SK-N-SH treated with all-trans-retinoic acid at 6 μM for 48 hours (cell line): Measurements from ENCODE around the gene SLC22A12.

Experiments
- BACH2 ChIP-seq: fragments of 250-450 bp; sonication (Bioruptor Pico); IDR thresholded peaks from 2 replicates; pipeline ENCODE4 v1.9.0; 2021; ENCODE audit warnings: mild to moderate bottlenecking, borderline replicate concordance
- ESRRG ChIP-seq: fragments of 250-450 bp; sonication (Bioruptor Pico); IDR thresholded peaks from 2 replicates; pipeline ENCODE4 v1.6.1; 2021; ENCODE audit warnings: mild to moderate bottlenecking
- ISL1 ChIP-seq: fragments of 250-450 bp; sonication (Bioruptor Pico); IDR thresholded peaks from 2 replicates; pipeline ENCODE4 v2.1.2; 2022; ENCODE audit warnings: mild to moderate bottlenecking, moderate library complexity
- PPARA ChIP-seq: fragments of 250-450 bp; sonication (Bioruptor Pico); IDR thresholded peaks from 2 replicates; pipeline ENCODE4 v1.5.0; 2020; ENCODE audit warnings: mild to moderate bottlenecking, borderline replicate concordance
- RARB ChIP-seq: fragments of 250-450 bp; sonication (Bioruptor Pico); IDR thresholded peaks from 2 replicates; pipeline ENCODE4 v1.8.0; 2021; ENCODE audit warnings: mild to moderate bottlenecking, moderate library complexity
- SNAI2 ChIP-seq: fragments of 250-450 bp; sonication (Bioruptor Pico); IDR thresholded peaks from 2 replicates; pipeline ENCODE4 v1.5.0; 2020; ENCODE audit warnings: mild to moderate bottlenecking, moderate library complexity
- TOX ChIP-seq: fragments of 250-450 bp; sonication (Bioruptor Pico); IDR thresholded peaks from 2 replicates; pipeline ENCODE4 v1.8.0; 2021; ENCODE audit warnings: mild to moderate bottlenecking, moderate library complexity, borderline replicate concordance
- ZFP30 ChIP-seq: fragments of 450-650 bp; formaldehyde crosslinking; IDR thresholded peaks from 2 replicates; pipeline ENCODE4 v1.5.0; 2022; ENCODE audit warnings: mild to moderate bottlenecking, moderate library complexity
- ZNF70 ChIP-seq: fragments of 450-650 bp; formaldehyde crosslinking; IDR thresholded peaks from 2 replicates; pipeline ENCODE4 v1.5.0; 2020; ENCODE audit warnings: mild to moderate bottlenecking, moderate library complexity
- ZNF8 ChIP-seq: fragments of 450-650 bp; formaldehyde crosslinking; IDR thresholded peaks from 2 replicates; pipeline ENCODE4 v1.5.0; 2020; ENCODE audit warnings: mild to moderate bottlenecking, moderate library complexity
- TF ChIP-seq, protein P1 (sequence below): fragments of 250-450 bp; sonication (Bioruptor Pico); IDR thresholded peaks from 2 replicates; pipeline ENCODE4 v1.8.0; 2020; ENCODE audit warnings: mild to moderate bottlenecking, moderate library complexity, borderline replicate concordance
- TF ChIP-seq, protein P2 (sequence below): fragments of 250-450 bp; sonication (Bioruptor Pico); IDR thresholded peaks from 2 replicates; pipeline ENCODE4 v1.8.0; 2021; ENCODE audit warnings: low read depth, mild to moderate bottlenecking, moderate library complexity, borderline replicate concordance
- TF ChIP-seq, protein P3 (sequence below): fragments of 250-450 bp; sonication (Bioruptor Pico); IDR thresholded peaks from 2 replicates; pipeline ENCODE4 v1.5.1; 2020; ENCODE audit warnings: low read depth, mild to moderate bottlenecking, moderate library complexity
- TF ChIP-seq, protein P4 (sequence below): fragments of 250-450 bp; sonication (Bioruptor Pico); IDR thresholded peaks from 2 replicates; pipeline ENCODE4 v1.5.1; 2021; ENCODE audit warnings: mild to moderate bottlenecking, moderate library complexity

DNA sequence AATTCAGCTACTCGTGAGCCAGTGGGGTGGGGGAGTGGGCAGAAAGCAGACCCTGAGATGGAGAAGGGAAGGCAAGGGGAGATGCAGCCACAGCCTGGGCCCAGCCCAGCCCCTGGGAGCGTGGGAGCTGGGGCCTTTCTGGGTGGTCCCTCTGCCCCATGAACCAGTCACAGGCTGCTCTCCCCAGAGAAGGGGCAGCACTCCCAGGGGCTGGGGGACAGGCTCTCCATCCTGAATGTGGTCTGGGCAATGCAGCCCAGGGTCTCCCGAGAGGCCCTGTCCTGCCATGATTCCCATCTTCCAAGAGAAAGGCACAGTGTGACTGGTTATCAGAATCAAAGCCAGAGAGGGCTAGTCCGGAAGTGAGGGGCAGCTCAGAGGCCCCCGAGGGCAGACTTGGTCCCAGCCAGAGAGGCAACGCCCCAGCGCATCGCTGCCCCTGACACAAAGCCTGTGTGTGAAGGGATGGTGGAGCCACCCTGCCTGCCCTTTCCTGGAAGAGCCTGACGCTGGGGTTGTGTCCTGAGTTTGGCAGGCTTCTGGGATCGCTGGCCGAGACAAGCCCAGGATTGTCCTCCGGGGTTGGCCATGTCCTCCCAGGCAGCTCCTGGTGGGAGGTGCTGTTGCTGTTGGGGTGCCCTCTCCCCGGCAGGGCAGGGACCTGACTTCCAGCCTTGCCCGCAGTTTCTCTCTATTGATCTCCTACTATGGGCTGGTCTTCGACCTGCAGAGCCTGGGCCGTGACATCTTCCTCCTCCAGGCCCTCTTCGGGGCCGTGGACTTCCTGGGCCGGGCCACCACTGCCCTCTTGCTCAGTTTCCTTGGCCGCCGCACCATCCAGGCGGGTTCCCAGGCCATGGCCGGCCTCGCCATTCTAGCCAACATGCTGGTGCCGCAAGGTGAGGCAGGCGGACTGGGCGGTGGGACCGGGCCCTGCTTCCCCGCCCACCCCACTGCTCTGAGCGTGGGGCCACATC is 23.8 kb upstream of the SLC22A12 start:
- no peak for TF ChIP-seq ZNF8 (CRISPR knock-in tag)
- TF ChIP-seq, protein P1, sequence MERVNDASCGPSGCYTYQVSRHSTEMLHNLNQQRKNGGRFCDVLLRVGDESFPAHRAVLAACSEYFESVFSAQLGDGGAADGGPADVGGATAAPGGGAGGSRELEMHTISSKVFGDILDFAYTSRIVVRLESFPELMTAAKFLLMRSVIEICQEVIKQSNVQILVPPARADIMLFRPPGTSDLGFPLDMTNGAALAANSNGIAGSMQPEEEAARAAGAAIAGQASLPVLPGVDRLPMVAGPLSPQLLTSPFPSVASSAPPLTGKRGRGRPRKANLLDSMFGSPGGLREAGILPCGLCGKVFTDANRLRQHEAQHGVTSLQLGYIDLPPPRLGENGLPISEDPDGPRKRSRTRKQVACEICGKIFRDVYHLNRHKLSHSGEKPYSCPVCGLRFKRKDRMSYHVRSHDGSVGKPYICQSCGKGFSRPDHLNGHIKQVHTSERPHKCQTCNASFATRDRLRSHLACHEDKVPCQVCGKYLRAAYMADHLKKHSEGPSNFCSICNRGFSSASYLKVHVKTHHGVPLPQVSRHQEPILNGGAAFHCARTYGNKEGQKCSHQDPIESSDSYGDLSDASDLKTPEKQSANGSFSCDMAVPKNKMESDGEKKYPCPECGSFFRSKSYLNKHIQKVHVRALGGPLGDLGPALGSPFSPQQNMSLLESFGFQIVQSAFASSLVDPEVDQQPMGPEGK (CRISPR knock-in tag): no peak
- no peak for TF ChIP-seq PPARA
- TF ChIP-seq ZFP30 (CRISPR knock-in tag): no peak
- TF ChIP-seq, protein P2, sequence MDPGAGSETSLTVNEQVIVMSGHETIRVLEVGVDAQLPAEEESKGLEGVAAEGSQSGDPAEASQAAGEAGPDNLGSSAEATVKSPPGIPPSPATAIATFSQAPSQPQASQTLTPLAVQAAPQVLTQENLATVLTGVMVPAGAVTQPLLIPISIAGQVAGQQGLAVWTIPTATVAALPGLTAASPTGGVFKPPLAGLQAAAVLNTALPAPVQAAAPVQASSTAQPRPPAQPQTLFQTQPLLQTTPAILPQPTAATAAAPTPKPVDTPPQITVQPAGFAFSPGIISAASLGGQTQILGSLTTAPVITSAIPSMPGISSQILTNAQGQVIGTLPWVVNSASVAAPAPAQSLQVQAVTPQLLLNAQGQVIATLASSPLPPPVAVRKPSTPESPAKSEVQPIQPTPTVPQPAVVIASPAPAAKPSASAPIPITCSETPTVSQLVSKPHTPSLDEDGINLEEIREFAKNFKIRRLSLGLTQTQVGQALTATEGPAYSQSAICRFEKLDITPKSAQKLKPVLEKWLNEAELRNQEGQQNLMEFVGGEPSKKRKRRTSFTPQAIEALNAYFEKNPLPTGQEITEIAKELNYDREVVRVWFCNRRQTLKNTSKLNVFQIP (CRISPR knock-in tag): no peak
- TF ChIP-seq, protein P3, sequence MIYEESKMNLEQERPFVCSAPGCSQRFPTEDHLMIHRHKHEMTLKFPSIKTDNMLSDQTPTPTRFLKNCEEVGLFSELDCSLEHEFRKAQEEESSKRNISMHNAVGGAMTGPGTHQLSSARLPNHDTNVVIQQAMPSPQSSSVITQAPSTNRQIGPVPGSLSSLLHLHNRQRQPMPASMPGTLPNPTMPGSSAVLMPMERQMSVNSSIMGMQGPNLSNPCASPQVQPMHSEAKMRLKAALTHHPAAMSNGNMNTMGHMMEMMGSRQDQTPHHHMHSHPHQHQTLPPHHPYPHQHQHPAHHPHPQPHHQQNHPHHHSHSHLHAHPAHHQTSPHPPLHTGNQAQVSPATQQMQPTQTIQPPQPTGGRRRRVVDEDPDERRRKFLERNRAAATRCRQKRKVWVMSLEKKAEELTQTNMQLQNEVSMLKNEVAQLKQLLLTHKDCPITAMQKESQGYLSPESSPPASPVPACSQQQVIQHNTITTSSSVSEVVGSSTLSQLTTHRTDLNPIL (CRISPR knock-in tag): no peak
- TF ChIP-seq RARB (CRISPR knock-in tag): no peak
- TF ChIP-seq, protein P4, sequence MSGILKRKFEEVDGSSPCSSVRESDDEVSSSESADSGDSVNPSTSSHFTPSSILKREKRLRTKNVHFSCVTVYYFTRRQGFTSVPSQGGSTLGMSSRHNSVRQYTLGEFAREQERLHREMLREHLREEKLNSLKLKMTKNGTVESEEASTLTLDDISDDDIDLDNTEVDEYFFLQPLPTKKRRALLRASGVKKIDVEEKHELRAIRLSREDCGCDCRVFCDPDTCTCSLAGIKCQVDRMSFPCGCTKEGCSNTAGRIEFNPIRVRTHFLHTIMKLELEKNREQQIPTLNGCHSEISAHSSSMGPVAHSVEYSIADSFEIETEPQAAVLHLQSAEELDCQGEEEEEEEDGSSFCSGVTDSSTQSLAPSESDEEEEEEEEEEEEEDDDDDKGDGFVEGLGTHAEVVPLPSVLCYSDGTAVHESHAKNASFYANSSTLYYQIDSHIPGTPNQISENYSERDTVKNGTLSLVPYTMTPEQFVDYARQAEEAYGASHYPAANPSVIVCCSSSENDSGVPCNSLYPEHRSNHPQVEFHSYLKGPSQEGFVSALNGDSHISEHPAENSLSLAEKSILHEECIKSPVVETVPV (CRISPR knock-in tag): no peak
- TF ChIP-seq ESRRG (CRISPR knock-in tag): no peak
- TF ChIP-seq TOX (CRISPR knock-in tag): no peak
- no peak for TF ChIP-seq ZNF70
- no peak for TF ChIP-seq ISL1 (CRISPR knock-in tag)
- no peak for TF ChIP-seq BACH2 (CRISPR knock-in tag)
- no peak for TF ChIP-seq SNAI2
